Sigmoid colon (tissue), 4 donors: ENCODE results near the gene SRGAP2C.
"Not testable (repeated sequence)": the region's sequence is repeated elsewhere in the genome, so short reads cannot be mapped to it uniquely, and the experiment has no call there.

Source experiments
- POLR2AphosphoS5 ChIP-seq, 4 donors: sonication (generic); formaldehyde crosslinking; IDR thresholded peaks; one replicate each; pipeline ENCODE4 v1.6.1; 2017; ENCODE audit warnings: antibody characterized with exemption in 4 of 4
- TF ChIP-seq, protein P1 (sequence below), 4 experiments: fragments of 450-650 bp in 3 of 4; fragments of 200-600 bp in 1 of 4; IDR thresholded peaks; one replicate each; pipeline ENCODE4 v1.5.1; 2016 to 2019; ENCODE audit warnings: antibody characterized with exemption in 4 of 4, mild to moderate bottlenecking in 3 of 4, moderate library complexity in 2 of 4

- TF ChIP-seq, protein P1, sequence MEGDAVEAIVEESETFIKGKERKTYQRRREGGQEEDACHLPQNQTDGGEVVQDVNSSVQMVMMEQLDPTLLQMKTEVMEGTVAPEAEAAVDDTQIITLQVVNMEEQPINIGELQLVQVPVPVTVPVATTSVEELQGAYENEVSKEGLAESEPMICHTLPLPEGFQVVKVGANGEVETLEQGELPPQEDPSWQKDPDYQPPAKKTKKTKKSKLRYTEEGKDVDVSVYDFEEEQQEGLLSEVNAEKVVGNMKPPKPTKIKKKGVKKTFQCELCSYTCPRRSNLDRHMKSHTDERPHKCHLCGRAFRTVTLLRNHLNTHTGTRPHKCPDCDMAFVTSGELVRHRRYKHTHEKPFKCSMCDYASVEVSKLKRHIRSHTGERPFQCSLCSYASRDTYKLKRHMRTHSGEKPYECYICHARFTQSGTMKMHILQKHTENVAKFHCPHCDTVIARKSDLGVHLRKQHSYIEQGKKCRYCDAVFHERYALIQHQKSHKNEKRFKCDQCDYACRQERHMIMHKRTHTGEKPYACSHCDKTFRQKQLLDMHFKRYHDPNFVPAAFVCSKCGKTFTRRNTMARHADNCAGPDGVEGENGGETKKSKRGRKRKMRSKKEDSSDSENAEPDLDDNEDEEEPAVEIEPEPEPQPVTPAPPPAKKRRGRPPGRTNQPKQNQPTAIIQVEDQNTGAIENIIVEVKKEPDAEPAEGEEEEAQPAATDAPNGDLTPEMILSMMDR (IDR thresholded peaks at IDR 0.05) = not testable (repeated sequence)
- TF ChIP-seq POLR2AphosphoS5 (IDR thresholded peaks at IDR 0.05) = not testable (repeated sequence)
Observed at GRCh38 chr1:121307759-121308158, 123.0 kb downstream of the SRGAP2C start.
